WERI-Rb-1 (cell line): Measurements from ENCODE around the gene CYBB.

ENCODE experiments used
- DNase-seq: peaks from one replicate; pipeline ENCODE4 v3.0.0-alpha.2; 2020
- H3K27ac ChIP-seq: fragments of 250-450 bp; sonication (Bioruptor Pico); 2 replicates; pipeline ENCODE4 v1.5.1; 2020; ENCODE audit warnings: mild to moderate bottlenecking, moderate library complexity
- H3K27me3 ChIP-seq: fragments of 250-450 bp; sonication (Bioruptor Pico); 2 replicates; pipeline ENCODE4 v1.5.1; 2021; ENCODE audit warnings: mild to moderate bottlenecking, low read depth, moderate library complexity; ENCODE audit not compliant: insufficient read depth, severe bottlenecking
- H3K36me3 ChIP-seq: fragments of 250-450 bp; sonication (Bioruptor Pico); 2 replicates; pipeline ENCODE4 v1.5.1; 2020; ENCODE audit warnings: mild to moderate bottlenecking, moderate library complexity
- H3K4me3 ChIP-seq: 2 replicates; pipeline ENCODE4 v1.5.1; 2011; ENCODE audit warnings: low read depth, mild to moderate bottlenecking, control low read depth, low read length
- H3K9me3 ChIP-seq: fragments of 250-450 bp; sonication (Bioruptor Pico); 2 replicates; pipeline ENCODE4 v1.5.1; 2021; ENCODE audit warnings: mild to moderate bottlenecking, moderate library complexity; ENCODE audit not compliant: severe bottlenecking
- TF ChIP-seq, protein P1 (sequence below): IDR thresholded peaks from 2 replicates; pipeline ENCODE4 v1.5.1; 2011; ENCODE audit warnings: low read depth, mild to moderate bottlenecking, control low read depth, inconsistent platforms, low read length

The CYBB gene

DNA sequence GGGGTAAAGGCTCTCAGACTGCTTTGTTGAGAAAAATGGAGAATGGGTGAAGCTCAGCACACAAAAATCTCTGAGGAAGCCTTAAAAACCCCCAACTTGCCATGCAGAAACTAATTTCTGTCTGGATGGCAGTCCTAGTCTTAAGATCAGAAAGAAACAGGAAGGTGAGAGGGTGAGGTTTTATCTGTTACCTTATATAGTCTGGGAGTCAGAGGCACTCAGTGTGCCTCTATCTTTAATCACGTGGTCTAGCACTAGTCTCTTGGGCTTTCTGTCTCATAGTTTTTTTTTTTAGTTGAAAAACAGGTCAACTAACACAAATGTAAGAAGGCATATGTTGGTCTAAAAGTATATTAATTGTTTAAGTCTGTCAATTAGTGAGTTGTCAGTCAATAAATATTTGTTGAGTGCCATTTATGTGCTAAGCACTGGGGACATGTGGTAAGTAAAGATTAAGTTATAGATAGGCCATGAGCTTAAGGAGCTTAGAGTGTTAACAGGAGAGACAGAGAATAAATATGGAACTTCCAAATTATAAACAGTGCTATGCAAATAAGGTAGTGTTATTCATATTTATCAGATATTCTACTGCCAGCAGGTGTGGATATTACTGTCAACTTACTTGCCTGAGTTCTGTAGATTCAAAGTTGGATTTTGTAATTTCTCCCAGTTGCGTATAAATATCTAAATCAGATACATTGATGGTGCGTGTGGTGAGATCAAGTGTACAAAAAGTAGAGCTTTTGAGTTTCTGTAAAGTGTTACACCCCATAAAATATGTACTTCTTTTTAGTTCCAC is 7.0 kb downstream of the CYBB start:
- H3K4me3 ChIP-seq: no peak overlapping the region
- TF ChIP-seq, protein P1, sequence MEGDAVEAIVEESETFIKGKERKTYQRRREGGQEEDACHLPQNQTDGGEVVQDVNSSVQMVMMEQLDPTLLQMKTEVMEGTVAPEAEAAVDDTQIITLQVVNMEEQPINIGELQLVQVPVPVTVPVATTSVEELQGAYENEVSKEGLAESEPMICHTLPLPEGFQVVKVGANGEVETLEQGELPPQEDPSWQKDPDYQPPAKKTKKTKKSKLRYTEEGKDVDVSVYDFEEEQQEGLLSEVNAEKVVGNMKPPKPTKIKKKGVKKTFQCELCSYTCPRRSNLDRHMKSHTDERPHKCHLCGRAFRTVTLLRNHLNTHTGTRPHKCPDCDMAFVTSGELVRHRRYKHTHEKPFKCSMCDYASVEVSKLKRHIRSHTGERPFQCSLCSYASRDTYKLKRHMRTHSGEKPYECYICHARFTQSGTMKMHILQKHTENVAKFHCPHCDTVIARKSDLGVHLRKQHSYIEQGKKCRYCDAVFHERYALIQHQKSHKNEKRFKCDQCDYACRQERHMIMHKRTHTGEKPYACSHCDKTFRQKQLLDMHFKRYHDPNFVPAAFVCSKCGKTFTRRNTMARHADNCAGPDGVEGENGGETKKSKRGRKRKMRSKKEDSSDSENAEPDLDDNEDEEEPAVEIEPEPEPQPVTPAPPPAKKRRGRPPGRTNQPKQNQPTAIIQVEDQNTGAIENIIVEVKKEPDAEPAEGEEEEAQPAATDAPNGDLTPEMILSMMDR: no peak
- no peaks in the 10 kb centered on the region for H3K36me3 ChIP-seq
- no peak overlapping the region for H3K27ac ChIP-seq
- no peaks in the 10 kb centered on the region for H3K27me3 ChIP-seq
- no peaks in the 10 kb centered on the region for H3K9me3 ChIP-seq
- DNase-seq: no peak

DNA sequence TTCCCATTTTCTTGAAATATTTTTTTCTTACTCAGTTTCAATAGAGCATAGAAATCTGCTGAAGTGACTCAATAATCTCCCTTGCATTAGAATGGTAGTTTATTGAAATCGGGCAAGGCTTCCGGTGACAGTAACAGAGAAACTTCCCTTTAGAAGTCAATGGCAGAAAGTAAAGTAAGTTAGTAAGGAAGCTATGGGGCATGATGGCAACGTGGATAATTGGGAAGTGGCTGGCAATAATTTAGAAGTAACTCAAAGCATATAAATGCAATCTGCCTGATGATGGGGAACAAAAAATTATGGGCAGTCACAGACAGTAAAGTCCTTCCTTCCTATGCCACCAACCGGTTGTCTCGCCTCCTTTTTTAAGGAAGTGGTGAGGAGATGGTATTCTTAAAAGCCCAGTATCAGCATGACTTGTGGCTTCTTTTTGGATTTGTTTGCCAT is 7.6 kb downstream of the CYBB start:
- H3K27me3 ChIP-seq: no peaks in the 10 kb centered on the region
- H3K4me3 ChIP-seq: no peak overlapping the region
- no peaks in the 10 kb centered on the region for H3K9me3 ChIP-seq
- DNase-seq: no peak
- no peak overlapping the region for H3K27ac ChIP-seq
- TF ChIP-seq, protein P1: no peak
- no peaks in the 10 kb centered on the region for H3K36me3 ChIP-seq

DNA sequence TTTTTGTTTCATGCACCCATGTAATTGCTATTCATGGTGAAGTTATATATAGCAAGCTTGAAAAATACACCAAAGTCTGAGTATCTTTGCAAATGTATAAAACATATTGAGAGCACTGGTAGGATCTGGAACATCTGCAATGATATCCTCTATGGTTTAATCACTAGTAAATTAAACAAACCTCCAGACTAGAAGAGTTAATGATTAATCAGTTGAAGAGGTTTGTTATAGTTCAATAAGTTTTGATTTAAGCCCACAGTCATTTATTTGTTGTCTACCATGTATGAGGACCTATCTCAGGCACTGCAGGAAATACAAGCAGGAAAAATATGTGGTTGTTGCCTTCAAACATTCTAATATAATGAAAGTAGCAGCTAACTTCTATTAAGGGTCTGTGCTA is 16.5 kb downstream of the CYBB start:
- Histone ChIP-seq H3K9me3 (no peaks in the 10 kb centered on the region), H3K4me3 (no peak overlapping the region), H3K36me3 (no peaks in the 10 kb centered on the region), H3K27me3 (no peaks in the 10 kb centered on the region), H3K27ac (no peak overlapping the region)
- TF ChIP-seq, protein P1: no peak
- no peak for DNase-seq

DNA sequence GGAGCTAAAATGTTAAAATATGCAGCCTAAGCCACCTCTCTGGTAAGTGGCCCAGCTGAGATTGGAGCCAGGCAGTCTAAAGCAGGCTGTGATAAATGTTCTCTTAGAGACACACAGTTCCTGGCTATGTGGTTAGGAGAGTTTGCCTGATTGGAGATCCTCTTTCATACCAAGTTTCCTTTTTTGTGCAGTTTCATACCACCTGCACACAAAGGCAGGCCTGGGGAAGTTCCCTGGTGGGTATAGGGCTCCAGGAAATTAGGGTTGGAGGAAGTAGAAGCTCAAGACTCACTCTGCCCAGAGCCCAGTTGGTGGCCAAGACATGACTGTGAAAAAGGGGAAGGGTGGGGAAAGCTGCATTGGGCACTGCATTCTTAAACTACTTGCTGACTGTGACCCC is 16.9 kb downstream of the CYBB start:
- no peak overlapping the region for H3K4me3 ChIP-seq
- H3K27me3 ChIP-seq: no peaks in the 10 kb centered on the region
- H3K36me3 ChIP-seq: no peaks in the 10 kb centered on the region
- H3K9me3 ChIP-seq: no peaks in the 10 kb centered on the region
- no peak for DNase-seq
- H3K27ac ChIP-seq: no peak overlapping the region
- TF ChIP-seq, protein P1: no peak

DNA sequence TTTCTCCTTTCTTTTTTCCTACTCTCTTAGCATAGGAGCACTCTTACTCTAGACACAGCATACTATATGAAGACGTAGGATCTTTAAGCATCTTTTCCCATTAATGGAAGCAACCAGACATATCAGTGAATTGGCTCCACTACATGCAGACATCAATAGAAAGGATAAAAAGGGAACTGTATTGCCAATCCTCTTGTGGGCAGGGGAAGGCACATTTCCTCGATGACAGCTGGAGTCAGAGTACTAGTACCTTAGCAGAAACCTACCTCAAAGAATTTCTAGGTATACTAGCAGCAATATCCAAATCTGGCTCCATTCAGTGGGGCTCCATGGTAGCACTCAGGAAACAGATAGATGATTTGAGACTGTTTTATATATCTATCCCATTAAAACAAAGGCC is 20.1 kb downstream of the CYBB start:
- DNase-seq: no peak
- no peaks in the 10 kb centered on the region for H3K36me3 ChIP-seq
- H3K27me3 ChIP-seq: no peaks in the 10 kb centered on the region
- H3K27ac ChIP-seq: no peak overlapping the region
- TF ChIP-seq, protein P1: no peak
- H3K4me3 ChIP-seq: no peak overlapping the region
- H3K9me3 ChIP-seq: no peaks in the 10 kb centered on the region

DNA sequence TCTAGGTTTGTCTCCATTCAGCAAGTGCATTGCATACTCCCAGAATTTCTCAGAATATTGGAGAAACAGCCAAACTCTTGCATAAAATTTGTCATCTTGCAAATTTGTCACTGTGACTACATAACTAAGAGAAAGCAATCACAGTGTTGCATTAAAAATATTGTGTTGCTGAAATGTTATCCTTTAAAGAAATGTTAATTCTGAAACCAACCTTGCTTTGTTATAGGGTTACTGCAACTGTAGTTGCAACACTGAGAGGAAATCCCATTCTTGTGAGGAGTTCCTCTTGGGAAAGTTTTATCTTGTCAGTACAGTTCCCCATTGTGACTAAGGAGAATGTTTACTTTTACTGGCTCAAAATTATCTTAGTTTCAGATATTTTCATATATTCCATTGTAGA is 20.9 kb downstream of the CYBB start:
- no peak for DNase-seq
- TF ChIP-seq, protein P1: no peak
- Histone ChIP-seq H3K36me3 (no peaks in the 10 kb centered on the region), H3K27me3 (no peaks in the 10 kb centered on the region), H3K4me3 (no peak overlapping the region), H3K27ac (no peak overlapping the region), H3K9me3 (no peaks in the 10 kb centered on the region)
